Activated CD4-positive, alpha-beta T cell treated with anti-CD3 and anti-CD28 coated beads, Interleukin-2, amount 10 ng/mL, durations not matched to agents 24 days and 14 days (primary cell): ENCODE measurements around the gene DMBX1. TPM values are rescaled to one million over a fixed set of nuclear protein-coding genes. Genes with fewer than 3 reads are reported as not detected.

Experiments used
- DNase-seq: peaks from one replicate; pipeline ENCODE4 v3.0.0; 2022
- H3K27ac Mint-ChIP-seq: one replicate; pipeline ENCODE4 v1.8.0; 2022; ENCODE audit warnings: mild to moderate bottlenecking, mixed read lengths
- H3K27me3 Mint-ChIP-seq: one replicate; pipeline ENCODE4 v1.8.0; 2022; ENCODE audit warnings: mixed read lengths
- H3K36me3 Mint-ChIP-seq: one replicate; pipeline ENCODE4 v1.8.0; 2022; ENCODE audit warnings: low read depth, mild to moderate bottlenecking, mixed read lengths
- H3K4me1 Mint-ChIP-seq: one replicate; pipeline ENCODE4 v1.8.0; 2021; ENCODE audit warnings: mixed read lengths
- H3K4me3 Mint-ChIP-seq: one replicate; pipeline ENCODE4 v1.8.0; 2022; ENCODE audit warnings: mild to moderate bottlenecking, moderate library complexity, mixed read lengths
- H3K9me3 Mint-ChIP-seq: one replicate; pipeline ENCODE4 v1.8.0; 2021; ENCODE audit warnings: mixed read lengths
- intact Hi-C: fragments of 100-400 bp; cut with micrococcal nuclease; formaldehyde crosslinking; loops from one replicate; pipeline ENCODE4 v1.15.1; 2023
- total RNA-seq: library from RNA; stranded (reverse); gene quantifications from 2 replicates; pipeline ENCODE4 v1.2.3, GENCODE V29; 2022

Gene DMBX1
- total RNA-seq, 1 donor from 2014 or later, result 0.07 TPM

GRCh38 chr1:46481961-46482360, 7.7 kb upstream of the DMBX1 start:
- intact Hi-C loops, result loop anchor here (10.0 kb wide), 1 partner anchor 953 kb away; the partner anchor contains the start of gene FOXD2
- H3K36me3 Mint-ChIP-seq, result no peaks in the 10 kb centered on the region
- H3K4me3 Mint-ChIP-seq, result no peak overlapping the region
- peaks cover 59% of the 10 kb centered on the region for H3K27me3 Mint-ChIP-seq
- no peaks in the 10 kb centered on the region for H3K9me3 Mint-ChIP-seq
- no peak for DNase-seq
- no peaks in the 10 kb centered on the region for H3K4me1 Mint-ChIP-seq
- H3K27ac Mint-ChIP-seq, result no peak overlapping the region

- peaks cover under 1% of the 10 kb centered on the region for H3K4me1 Mint-ChIP-seq
- intact Hi-C loops, result loop anchor here (10.0 kb wide), 1 partner anchor 951 kb away; the partner anchor contains the start of gene FOXD2
- DNase-seq, result no peak
- no peak overlapping the region for H3K27ac Mint-ChIP-seq
- peaks cover 72% of the 10 kb centered on the region for H3K27me3 Mint-ChIP-seq
- H3K4me3 Mint-ChIP-seq, result no peak overlapping the region
- no peaks in the 10 kb centered on the region for H3K9me3 Mint-ChIP-seq
- no peaks in the 10 kb centered on the region for H3K36me3 Mint-ChIP-seq
Measured at GRCh38 chr1:46483589-46483988, 6.0 kb upstream of the DMBX1 start.

GRCh38 chr1:46484783-46485490, 4.7 kb upstream of the DMBX1 start:
- peaks cover 10% of the 10 kb centered on the region for H3K4me1 Mint-ChIP-seq
- H3K27ac Mint-ChIP-seq, result no peak overlapping the region
- peaks cover 79% of the 10 kb centered on the region for H3K27me3 Mint-ChIP-seq
- intact Hi-C loops, result loop anchor here (10.0 kb wide), 1 partner anchor 950 kb away; the partner anchor contains the start of gene FOXD2
- no peak for DNase-seq
- H3K36me3 Mint-ChIP-seq, result peaks cover 5% of the 10 kb centered on the region
- H3K4me3 Mint-ChIP-seq, result no peak overlapping the region
- no peaks in the 10 kb centered on the region for H3K9me3 Mint-ChIP-seq

GRCh38 chr1:46485564-46486431, 3.8 kb upstream of the DMBX1 start:
- Mint-ChIP-seq H3K27ac (no peak overlapping the region), H3K27me3 (peaks cover 83% of the 10 kb centered on the region), H3K4me3 (no peak overlapping the region), H3K9me3 (no peaks in the 10 kb centered on the region), H3K36me3 (peaks cover 5% of the 10 kb centered on the region), H3K4me1 (peaks cover 12% of the 10 kb centered on the region)
- no peak for DNase-seq
- intact Hi-C loops, result loop anchor here (10.0 kb wide), 1 partner anchor 949 kb away; the partner anchor contains the start of gene FOXD2

GRCh38 chr1:46486432-46487015, 3.1 kb upstream of the DMBX1 start:
- intact Hi-C loops, result loop anchor here (10.0 kb wide), 1 partner anchor 948 kb away; the partner anchor contains the start of gene FOXD2
- H3K9me3 Mint-ChIP-seq, result no peaks in the 10 kb centered on the region
- H3K4me3 Mint-ChIP-seq, result no peak overlapping the region
- no peak overlapping the region for H3K27ac Mint-ChIP-seq
- H3K36me3 Mint-ChIP-seq, result peaks cover 5% of the 10 kb centered on the region
- H3K4me1 Mint-ChIP-seq, result peaks cover 12% of the 10 kb centered on the region
- H3K27me3 Mint-ChIP-seq, result peaks cover 81% of the 10 kb centered on the region
- no peak for DNase-seq

- intact Hi-C loops, result loop anchor here (2.0 to 10.0 kb wide), 2 partner anchors 41 to 947 kb away; partner anchors contain the start of gene FOXD2
- no peak for DNase-seq
- H3K36me3 Mint-ChIP-seq, result peaks cover 5% of the 10 kb centered on the region
- H3K4me3 Mint-ChIP-seq, result no peak overlapping the region
- peaks cover 87% of the 10 kb centered on the region for H3K27me3 Mint-ChIP-seq
- H3K4me1 Mint-ChIP-seq, result peaks cover 22% of the 10 kb centered on the region
- H3K9me3 Mint-ChIP-seq, result no peaks in the 10 kb centered on the region
- no peak overlapping the region for H3K27ac Mint-ChIP-seq
Measured at GRCh38 chr1:46487818-46488218, 1.8 kb upstream of the DMBX1 start.

- H3K36me3 Mint-ChIP-seq, result peaks cover 5% of the 10 kb centered on the region
- H3K27ac Mint-ChIP-seq, result peak overlapping the region; percentile 28
- no peak for DNase-seq
- peak overlapping the region; percentile 76 for H3K4me3 Mint-ChIP-seq
- intact Hi-C loops, result loop anchor here (2.0 to 10.0 kb wide), 2 partner anchors 42 to 946 kb away; partner anchors contain the start of gene FOXD2
- H3K9me3 Mint-ChIP-seq, result no peaks in the 10 kb centered on the region
- peaks cover 22% of the 10 kb centered on the region for H3K4me1 Mint-ChIP-seq
- peaks cover 89% of the 10 kb centered on the region for H3K27me3 Mint-ChIP-seq
Measured at GRCh38 chr1:46488343-46489168, 1.1 kb upstream of the DMBX1 start.

GRCh38 chr1:46489169-46489637, 433 bp upstream of the DMBX1 start:
- H3K27me3 Mint-ChIP-seq, result peaks cover 90% of the 10 kb centered on the region
- DNase-seq, result peak; percentile 72
- no peaks in the 10 kb centered on the region for H3K9me3 Mint-ChIP-seq
- peaks cover 5% of the 10 kb centered on the region for H3K36me3 Mint-ChIP-seq
- H3K27ac Mint-ChIP-seq, result peak overlapping the region; percentile 5
- H3K4me1 Mint-ChIP-seq, result peaks cover 22% of the 10 kb centered on the region
- intact Hi-C loops, result loop anchor here (2.0 to 10.0 kb wide), 2 partner anchors 42 to 946 kb away; partner anchors contain the start of gene FOXD2
- peak overlapping the region; percentile 76 for H3K4me3 Mint-ChIP-seq

- H3K4me3 Mint-ChIP-seq, result no peak overlapping the region
- no peak for DNase-seq
- peaks cover 22% of the 10 kb centered on the region for H3K4me1 Mint-ChIP-seq
- intact Hi-C loops, result no loop called here
- H3K27ac Mint-ChIP-seq, result no peak overlapping the region
- peaks cover 5% of the 10 kb centered on the region for H3K36me3 Mint-ChIP-seq
- H3K9me3 Mint-ChIP-seq, result no peaks in the 10 kb centered on the region
- peaks cover 90% of the 10 kb centered on the region for H3K27me3 Mint-ChIP-seq
Measured at GRCh38 chr1:46490406-46490655, 695 bp downstream of the DMBX1 start.

- intact Hi-C loops, result no loop called here
- no peaks in the 10 kb centered on the region for H3K9me3 Mint-ChIP-seq
- peaks cover 93% of the 10 kb centered on the region for H3K27me3 Mint-ChIP-seq
- peaks cover 22% of the 10 kb centered on the region for H3K4me1 Mint-ChIP-seq
- DNase-seq, result peak; percentile 63
- no peak overlapping the region for H3K4me3 Mint-ChIP-seq
- H3K36me3 Mint-ChIP-seq, result peaks cover 5% of the 10 kb centered on the region
- no peak overlapping the region for H3K27ac Mint-ChIP-seq
Measured at GRCh38 chr1:46490656-46491442, 1.2 kb downstream of the DMBX1 start.

GRCh38 chr1:46491443-46492268, 2.0 kb downstream of the DMBX1 start:
- peaks cover 22% of the 10 kb centered on the region for H3K4me1 Mint-ChIP-seq
- H3K9me3 Mint-ChIP-seq, result no peaks in the 10 kb centered on the region
- peaks cover 5% of the 10 kb centered on the region for H3K36me3 Mint-ChIP-seq
- no peak overlapping the region for H3K27ac Mint-ChIP-seq
- intact Hi-C loops, result no loop called here
- DNase-seq, result no peak
- H3K4me3 Mint-ChIP-seq, result no peak overlapping the region
- H3K27me3 Mint-ChIP-seq, result peaks cover 90% of the 10 kb centered on the region
